Panc1 (cell line): ENCODE measurements around the gene ALG13.

Experiments used
- CTCF ChIP-seq: fragments of 450-650 bp; IDR thresholded peaks from 2 replicates; pipeline ENCODE4 v1.5.1; 2017; ENCODE audit warnings: mild to moderate bottlenecking
- POLR2AphosphoS5 ChIP-seq: IDR thresholded peaks from 2 replicates; pipeline ENCODE4 v1.6.1; 2012; ENCODE audit warnings: mild to moderate bottlenecking, low read depth, low read length, moderate library complexity
- REST ChIP-seq, 2 experiments: IDR thresholded peaks; 2 replicates each; pipeline ENCODE4 v1.6.1; 2011 to 2012; ENCODE audit warnings: low read depth in 2 of 2, control low read depth in 1 of 2, low read length in 1 of 2, mild to moderate bottlenecking in 1 of 2, moderate library complexity in 1 of 2; ENCODE audit not compliant: insufficient read depth in 1 of 2
- SIN3A ChIP-seq: IDR thresholded peaks from 2 replicates; pipeline ENCODE4 v1.6.1; 2012; ENCODE audit warnings: low read depth, mild to moderate bottlenecking, low read length, moderate library complexity, borderline replicate concordance; ENCODE audit not compliant: insufficient read depth
- TCF7L2 ChIP-seq: IDR thresholded peaks from 2 replicates; pipeline ENCODE4 v1.6.1; 2011; ENCODE audit warnings: mild to moderate bottlenecking, low read depth, low read length, inconsistent platforms

- TF ChIP-seq CTCF (no peak), SIN3A (no peak), TCF7L2 (no peak), REST (IDR thresholded peaks at IDR 0.05; ENCODE audit: insufficient read depth in 1 of 2, low read depth in 2 of 2, low read length in 1 of 2) (no peak), POLR2AphosphoS5 (no peak)
Observed at GRCh38 chrX:111695297-111695880, 14.4 kb downstream of the ALG13 start.
